ENCODE data around the gene VENTX. TPM values are rescaled to one million over a fixed set of nuclear protein-coding genes. Genes with fewer than 3 reads are reported as not detected.

Gene VENTX
- polyA plus RNA-seq, 3 donors: 1.4 to 56.0 (median 1.6) TPM

GRCh38 chr10:133246236-133246626 lies 8.6 kb downstream of the VENTX start:
- Histone ChIP-seq H3K27me3 (ENCODE audit: control insufficient read depth in 2 of 2, insufficient read depth in 2 of 2, low read length in 2 of 2) (peaks cover 0 to 27% of the 10 kb centered on the region in 2 donors), H3K4me3 (replicated peaks in 1 of 3; ENCODE audit: low read depth in 2 of 3, low read length in 3 of 3) (no peak overlapping the region), H3K36me3 (replicated peaks in 1 of 2; ENCODE audit: control insufficient read depth in 1 of 2, insufficient read depth in 2 of 2, low read length in 2 of 2) (no peaks in the 10 kb centered on the region), H3K9ac (ENCODE audit: insufficient read depth, low read length, poor library complexity, severe bottlenecking) (no peak overlapping the region), H3K4me2 (replicated peaks; ENCODE audit: extremely low read depth, low read length, poor library complexity, severe bottlenecking) (no peak overlapping the region), H3K4me1 (ENCODE audit: control insufficient read depth in 1 of 2, insufficient read depth in 2 of 2, low read length in 2 of 2) (peaks cover 10 to 26% of the 10 kb centered on the region in 2 donors), H3K79me2 (ENCODE audit: insufficient read depth, low read length) (no peaks in the 10 kb centered on the region), H3K9me3 (replicated peaks in 1 of 2; ENCODE audit: control insufficient read depth in 1 of 2, insufficient read depth in 1 of 2, low read length in 2 of 2) (no peaks in the 10 kb centered on the region), H3K27ac (ENCODE audit: low read depth in 1 of 2, low read length in 2 of 2) (no peak overlapping the region), H4K20me1 (ENCODE audit: insufficient read depth, low read length) (peaks cover 6% of the 10 kb centered on the region), H2AFZ (ENCODE audit: insufficient read depth, low read depth, low read length, poor library complexity, severe bottlenecking) (no peak overlapping the region)
- 87% methylated on average over 3 of the region's 12 CpGs for WGBS (ENCODE audit: insufficient coverage)
- intact Hi-C loops (cut with micrococcal nuclease): loop anchor here in 1 of 2 donors (10.0 kb wide), 1 partner anchor 231 kb away; no protein-coding TSS in a partner anchor
- Mint-ChIP-seq H3K4me3 (no peak overlapping the region), H3K4me1 (peaks cover 24% of the 10 kb centered on the region), H3K27me3 (ENCODE audit: low read depth in 3 of 3) (peaks cover 28 to 55% (median 37%) of the 10 kb centered on the region in 3 donors), H3K27ac (peak overlapping the region in 1 of 7 donors; percentile 23), H3K36me3 (peaks cover 0 to 2% of the 10 kb centered on the region in 2 donors), H3K9me3 (peaks cover 0 to 2% (median 0%) of the 10 kb centered on the region in 7 donors)
- DNase-seq: no peak
- no peak for TF ChIP-seq CTCF (IDR thresholded peaks at IDR 0.05)

GRCh38 chr10:133247681-133248333 lies 10.2 kb downstream of the VENTX start:
- Mint-ChIP-seq H3K4me3 (peak overlapping the region in 1 of 2 donors; percentile 39), H3K9me3 (no peaks in the 10 kb centered on the region), H3K36me3 (no peaks in the 10 kb centered on the region), H3K4me1 (peaks cover 17% of the 10 kb centered on the region), H3K27me3 (ENCODE audit: low read depth in 3 of 3) (peaks cover 22 to 45% (median 23%) of the 10 kb centered on the region in 3 donors), H3K27ac (no peak overlapping the region)
- H3K9me3 ChIP-seq (replicated peaks in 1 of 2; ENCODE audit: control insufficient read depth in 1 of 2, insufficient read depth in 1 of 2, low read length in 2 of 2): no peaks in the 10 kb centered on the region
- H3K4me2 ChIP-seq (replicated peaks; ENCODE audit: extremely low read depth, low read length, poor library complexity, severe bottlenecking): no peak overlapping the region
- peaks cover 0 to 18% of the 10 kb centered on the region in 2 donors for H3K27me3 ChIP-seq (ENCODE audit: control insufficient read depth in 2 of 2, insufficient read depth in 2 of 2, low read length in 2 of 2)
- no peaks in the 10 kb centered on the region for H3K79me2 ChIP-seq (ENCODE audit: insufficient read depth, low read length)
- no peak overlapping the region for H3K9ac ChIP-seq (ENCODE audit: insufficient read depth, low read length, poor library complexity, severe bottlenecking)
- no peak overlapping the region for H3K4me3 ChIP-seq (replicated peaks in 1 of 3; ENCODE audit: low read depth in 2 of 3, low read length in 3 of 3)
- H3K27ac ChIP-seq (ENCODE audit: low read depth in 1 of 2, low read length in 2 of 2): no peak overlapping the region
- WGBS (ENCODE audit: insufficient coverage): 94% methylated on average over 32 of the region's 36 CpGs
- H2AFZ ChIP-seq (ENCODE audit: insufficient read depth, low read depth, low read length, poor library complexity, severe bottlenecking): no peak overlapping the region
- no peak for DNase-seq
- intact Hi-C loops (cut with micrococcal nuclease): loop anchor here in 1 of 2 donors (10.0 kb wide), 1 partner anchor 233 kb away; no protein-coding TSS in a partner anchor
- no peaks in the 10 kb centered on the region for H3K36me3 ChIP-seq (replicated peaks in 1 of 2; ENCODE audit: control insufficient read depth in 1 of 2, insufficient read depth in 2 of 2, low read length in 2 of 2)
- H4K20me1 ChIP-seq (ENCODE audit: insufficient read depth, low read length): no peaks in the 10 kb centered on the region
- H3K4me1 ChIP-seq (ENCODE audit: control insufficient read depth in 1 of 2, insufficient read depth in 2 of 2, low read length in 2 of 2): peaks cover 3 to 20% of the 10 kb centered on the region in 2 donors
- no peak for TF ChIP-seq CTCF (IDR thresholded peaks at IDR 0.05)
